OCI-LY7 (cell line): Measurements from ENCODE around the gene FBXL16.

Source experiments
- EZH2phosphoT487 ChIP-seq: fragments of 200-600 bp; sonication (generic); IDR thresholded peaks from 2 replicates; pipeline ENCODE4 v1.6.1; 2018; ENCODE audit warnings: low read depth, borderline replicate concordance, mild to moderate bottlenecking, mixed run types, antibody characterized with exemption, low read length, moderate library complexity, mixed read lengths
- TF ChIP-seq, protein P1 (sequence below): fragments of 200-600 bp; sonication (generic); conservative IDR thresholded peaks from 2 replicates; pipeline ENCODE4 v1.5.1; 2014; ENCODE audit warnings: mild to moderate bottlenecking, antibody characterized with exemption, low read length, moderate library complexity, mixed read lengths

DNA sequence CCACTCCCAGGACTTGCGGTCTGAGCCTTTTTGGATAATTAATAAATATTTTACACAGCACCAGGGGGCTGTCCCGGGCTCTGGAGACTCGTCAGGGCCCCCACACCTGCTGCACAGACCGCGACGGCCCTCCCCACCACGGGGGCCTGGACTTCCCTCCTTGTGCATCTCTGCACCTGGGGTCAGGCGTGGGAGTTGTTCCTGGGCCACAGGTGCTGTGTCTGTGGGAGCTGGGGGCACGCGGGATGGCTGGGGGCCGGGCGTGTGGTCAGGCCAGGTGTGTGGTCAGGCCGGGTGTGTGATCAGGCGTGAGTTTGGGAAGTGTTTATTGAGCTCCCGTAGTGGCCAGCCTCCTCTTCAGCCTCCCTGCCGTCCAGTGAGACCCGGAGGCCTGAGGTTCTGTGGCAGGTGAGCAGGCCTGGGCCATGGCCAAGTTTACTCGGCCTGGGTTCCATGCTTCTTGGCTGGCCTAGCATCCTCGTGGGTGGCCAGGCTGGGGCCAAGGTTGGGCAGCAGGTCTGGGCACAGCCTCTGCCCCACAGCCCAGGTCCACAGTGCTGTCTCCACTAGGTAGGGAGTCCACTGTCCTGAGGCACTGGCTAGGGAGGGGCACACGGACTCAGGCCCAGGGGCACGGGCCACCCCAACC is 27.3 kb downstream of the FBXL16 start:
- TF ChIP-seq, protein P1, sequence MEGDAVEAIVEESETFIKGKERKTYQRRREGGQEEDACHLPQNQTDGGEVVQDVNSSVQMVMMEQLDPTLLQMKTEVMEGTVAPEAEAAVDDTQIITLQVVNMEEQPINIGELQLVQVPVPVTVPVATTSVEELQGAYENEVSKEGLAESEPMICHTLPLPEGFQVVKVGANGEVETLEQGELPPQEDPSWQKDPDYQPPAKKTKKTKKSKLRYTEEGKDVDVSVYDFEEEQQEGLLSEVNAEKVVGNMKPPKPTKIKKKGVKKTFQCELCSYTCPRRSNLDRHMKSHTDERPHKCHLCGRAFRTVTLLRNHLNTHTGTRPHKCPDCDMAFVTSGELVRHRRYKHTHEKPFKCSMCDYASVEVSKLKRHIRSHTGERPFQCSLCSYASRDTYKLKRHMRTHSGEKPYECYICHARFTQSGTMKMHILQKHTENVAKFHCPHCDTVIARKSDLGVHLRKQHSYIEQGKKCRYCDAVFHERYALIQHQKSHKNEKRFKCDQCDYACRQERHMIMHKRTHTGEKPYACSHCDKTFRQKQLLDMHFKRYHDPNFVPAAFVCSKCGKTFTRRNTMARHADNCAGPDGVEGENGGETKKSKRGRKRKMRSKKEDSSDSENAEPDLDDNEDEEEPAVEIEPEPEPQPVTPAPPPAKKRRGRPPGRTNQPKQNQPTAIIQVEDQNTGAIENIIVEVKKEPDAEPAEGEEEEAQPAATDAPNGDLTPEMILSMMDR: no peak
- no peak for TF ChIP-seq EZH2phosphoT487
